ENCODE measurements around the gene AVPR1A. TPM values are rescaled to one million over a fixed set of nuclear protein-coding genes. Genes with fewer than 3 reads are reported as not detected.
"Not testable (repeated sequence)": the region's sequence is repeated elsewhere in the genome, so short reads cannot be mapped to it uniquely, and the experiment has no call there.

AVPR1A gene
- total RNA-seq: 27.1 TPM

GRCh38 chr12:63150713-63151622, at the start of gene AVPR1A:
TSS of gene AVPR1A (minus strand) at chr12:63151201. CDS start at chr12:63150836, 365 bp downstream.
- DNase-seq: peak; percentile 36

- no peak for DNase-seq
Measured at GRCh38 chr12:63196168-63196567, 45.2 kb upstream of the AVPR1A start.

- no peak for DNase-seq
Measured at GRCh38 chr12:63179224-63179623, 28.2 kb upstream of the AVPR1A start.

- DNase-seq: no peak
Measured at GRCh38 chr12:63170321-63170720, 19.3 kb upstream of the AVPR1A start.

DNA sequence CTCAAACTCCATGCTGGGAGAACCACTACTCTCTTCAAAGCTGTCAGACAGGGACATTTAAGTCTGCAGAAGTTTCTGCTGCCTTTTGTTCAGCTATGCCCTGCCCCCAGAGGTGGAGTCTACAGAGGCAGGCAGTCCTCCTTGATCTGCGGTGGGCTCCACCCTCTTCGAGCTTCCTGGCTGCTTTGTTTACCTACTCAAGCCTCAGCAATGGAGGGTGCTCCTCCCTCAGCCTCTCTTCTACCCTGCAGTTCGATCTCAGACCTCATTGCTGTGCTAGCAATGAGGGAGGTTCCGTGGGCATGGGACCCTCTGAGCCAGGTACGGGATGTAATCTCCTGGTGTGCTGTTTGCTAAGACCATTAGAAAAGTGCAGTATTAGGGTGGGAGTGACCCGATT, 16.7 kb upstream of the AVPR1A start:
- not testable (repeated sequence) for DNase-seq

DNA sequence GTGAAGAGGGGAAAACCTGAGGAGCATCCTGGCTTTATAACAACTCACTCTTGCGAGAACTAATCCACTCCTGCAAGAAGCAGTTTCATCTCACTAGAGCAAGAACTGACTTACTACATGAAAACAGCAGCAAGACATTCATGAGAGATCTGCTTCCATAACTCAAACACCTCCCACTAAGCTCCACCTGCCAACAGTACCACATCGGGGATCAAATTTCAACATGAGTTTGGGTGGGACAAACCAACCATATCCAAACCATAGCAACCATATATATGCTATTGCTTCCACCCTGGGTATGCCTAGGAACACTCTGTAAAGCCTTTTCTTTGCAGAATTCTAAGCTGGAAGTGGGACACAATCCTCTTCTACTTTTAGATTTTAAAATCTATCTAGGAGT, 13.9 kb upstream of the AVPR1A start:
- DNase-seq: no peak

DNA sequence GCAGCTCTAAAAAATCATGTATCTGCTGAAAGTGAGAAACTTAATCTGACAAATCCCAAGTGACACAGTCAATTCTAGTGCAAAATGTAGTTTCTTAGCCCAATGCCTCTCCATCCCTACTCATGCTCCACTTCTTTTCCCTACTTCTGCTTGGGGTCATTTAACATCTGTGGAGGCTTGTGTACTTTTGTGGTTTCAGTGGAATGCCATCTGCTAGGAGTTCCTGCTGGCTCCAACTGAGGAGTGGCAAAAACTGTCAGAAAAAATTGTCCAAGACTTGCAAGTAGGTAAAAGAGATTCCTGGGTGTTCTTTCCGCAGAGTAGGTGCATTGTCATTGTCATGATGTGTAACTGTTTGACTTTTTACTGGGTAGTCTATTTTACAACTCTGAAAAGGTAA, 12.5 kb upstream of the AVPR1A start:
- DNase-seq: no peak

GRCh38 chr12:63155375-63155774, 4.4 kb upstream of the AVPR1A start:
- no peak for DNase-seq

DNA sequence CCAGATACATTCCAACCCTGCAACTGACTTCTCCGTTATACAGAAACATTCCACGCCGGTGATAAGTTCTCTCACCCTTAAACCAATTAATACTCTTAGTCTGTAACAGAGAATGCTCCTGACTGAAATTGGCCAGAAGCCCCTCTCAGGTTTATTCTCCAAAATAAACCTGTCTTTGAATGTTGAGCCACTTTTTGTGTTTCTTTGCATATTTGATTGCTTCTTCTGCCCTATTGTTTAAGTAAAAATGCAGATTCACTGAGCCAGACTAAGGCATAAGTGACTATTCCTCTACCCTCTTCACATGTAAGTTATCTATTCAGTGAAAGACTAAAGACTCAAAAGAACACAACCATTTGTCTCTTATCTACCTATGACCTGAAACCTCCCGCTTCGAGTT, 3.6 kb upstream of the AVPR1A start:
- no peak for DNase-seq

DNA sequence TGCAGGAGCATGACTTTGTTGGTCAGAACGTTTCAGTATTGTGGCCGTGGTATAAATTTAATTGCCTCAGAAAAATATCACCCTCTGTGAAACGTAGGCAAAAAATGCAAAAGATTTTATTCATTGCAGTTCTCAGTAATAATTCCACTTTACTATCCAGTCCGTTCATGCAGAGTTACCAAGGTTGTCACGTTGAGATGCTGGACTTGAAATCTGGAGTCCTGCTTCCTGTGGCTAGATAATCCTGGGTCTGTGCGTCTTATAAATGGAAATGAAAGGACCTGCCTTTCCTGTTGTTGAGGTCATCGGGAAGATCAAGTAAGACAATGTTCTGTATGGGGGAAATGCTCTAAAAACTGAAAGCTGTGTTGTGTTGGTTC, 1.3 kb upstream of the AVPR1A start:
- DNase-seq: no peak

GRCh38 chr12:63151623-63152320, 771 bp upstream of the AVPR1A start:
- DNase-seq: peak; percentile 87

DNA sequence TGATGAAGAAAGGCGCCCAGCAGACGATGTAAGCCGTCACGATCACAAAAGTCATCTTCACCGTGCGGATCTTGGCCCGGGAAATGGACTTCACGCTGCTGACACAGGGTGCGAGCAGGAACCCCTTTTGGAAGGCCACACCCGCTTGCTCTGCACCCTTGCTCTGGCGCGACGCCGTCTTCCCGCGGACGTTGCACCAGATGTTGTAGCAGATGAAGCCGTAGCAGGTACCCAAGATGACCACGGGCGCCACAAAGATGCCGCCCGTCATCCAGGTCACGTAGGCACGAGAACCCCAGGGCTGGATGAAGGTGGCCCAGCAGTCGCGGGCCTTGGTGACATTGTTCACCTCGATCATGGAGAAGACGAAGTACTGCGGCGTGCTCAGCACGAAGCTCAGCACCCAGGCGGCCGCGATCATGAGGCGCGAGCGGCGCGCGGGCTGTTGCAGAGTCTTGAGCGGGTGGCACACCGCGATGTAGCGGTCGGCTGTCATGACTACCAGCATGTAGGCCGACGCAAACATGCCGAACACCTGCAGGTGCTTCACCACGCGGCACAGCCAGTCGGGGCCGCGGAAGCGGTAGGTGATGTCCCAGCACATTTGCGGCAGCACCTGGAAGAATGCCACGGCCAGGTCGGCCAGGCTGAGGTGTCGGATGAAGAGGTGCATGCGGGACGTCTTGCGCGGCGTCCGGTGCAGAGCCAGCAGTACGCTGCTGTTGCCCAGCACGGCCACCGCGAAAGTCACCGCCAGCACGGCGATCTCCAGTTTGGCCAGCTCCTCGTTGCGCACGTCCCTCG, 890 bp downstream of the AVPR1A start:
- peak; percentile 21 for DNase-seq

GRCh38 chr12:63144556-63144955, 6.4 kb downstream of the AVPR1A start:
- DNase-seq: no peak

GRCh38 chr12:63138488-63138887, 12.5 kb downstream of the AVPR1A start:
- DNase-seq: no peak

GRCh38 chr12:63133981-63134380, 17.0 kb downstream of the AVPR1A start:
- DNase-seq: no peak

DNA sequence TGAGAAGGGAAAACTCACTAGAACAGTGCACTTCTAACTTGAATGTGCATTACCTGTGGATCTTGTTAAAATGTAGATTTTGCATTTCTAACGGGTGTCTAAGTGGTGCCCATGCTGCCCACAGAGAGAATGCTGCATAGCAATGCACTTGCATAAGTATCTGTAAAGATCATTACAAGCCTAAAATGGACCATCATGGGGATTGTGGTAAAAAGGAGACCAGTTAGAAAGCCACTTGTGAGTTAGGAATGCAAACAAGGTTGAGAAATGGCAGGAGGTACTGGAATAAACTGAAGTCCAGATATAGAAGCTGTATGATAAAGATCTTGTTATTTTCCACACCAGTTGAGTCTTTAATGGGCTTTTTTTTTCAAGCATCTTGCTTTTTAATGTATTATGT, 18.8 kb downstream of the AVPR1A start:
- DNase-seq: no peak

DNA sequence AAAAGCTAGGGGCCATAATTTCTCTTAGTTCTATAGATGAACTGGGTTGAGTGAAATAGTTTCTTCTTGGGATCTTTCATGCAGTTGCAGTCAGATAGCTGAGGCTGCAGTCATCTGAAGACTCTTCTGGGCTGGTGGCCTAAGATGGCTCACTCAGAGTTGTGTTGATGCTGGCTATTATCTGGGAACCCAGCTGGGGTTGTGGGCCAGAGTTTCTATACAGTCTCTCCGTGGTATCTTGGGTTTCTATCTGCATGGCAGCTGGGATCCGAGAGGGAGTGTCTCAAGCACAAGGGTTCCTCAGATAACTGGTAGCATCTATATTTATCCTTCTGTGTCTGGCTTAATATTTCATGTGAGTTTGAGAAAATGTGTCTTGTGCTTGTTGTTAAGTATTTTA, 21.1 kb downstream of the AVPR1A start:
- no peak for DNase-seq

DNA sequence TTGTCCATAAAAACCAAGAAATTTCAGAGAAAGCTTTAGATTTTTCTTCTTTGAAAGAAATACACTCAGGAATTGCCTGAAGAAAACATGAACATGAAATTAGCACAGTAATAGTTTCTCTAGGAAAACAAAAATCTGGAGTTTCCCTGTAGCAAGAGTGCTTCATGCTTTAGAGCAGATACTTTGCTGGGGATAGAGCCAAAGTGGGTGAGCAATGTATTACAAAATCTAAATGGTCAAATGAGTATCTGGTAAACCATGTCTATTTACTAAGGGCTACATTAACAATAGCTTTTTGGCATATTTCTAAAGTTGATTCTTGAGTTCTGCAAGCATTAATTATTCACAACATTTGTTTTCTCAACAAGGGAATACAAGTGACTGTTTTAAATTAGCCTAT, 26.2 kb downstream of the AVPR1A start:
- no peak for DNase-seq

DNA sequence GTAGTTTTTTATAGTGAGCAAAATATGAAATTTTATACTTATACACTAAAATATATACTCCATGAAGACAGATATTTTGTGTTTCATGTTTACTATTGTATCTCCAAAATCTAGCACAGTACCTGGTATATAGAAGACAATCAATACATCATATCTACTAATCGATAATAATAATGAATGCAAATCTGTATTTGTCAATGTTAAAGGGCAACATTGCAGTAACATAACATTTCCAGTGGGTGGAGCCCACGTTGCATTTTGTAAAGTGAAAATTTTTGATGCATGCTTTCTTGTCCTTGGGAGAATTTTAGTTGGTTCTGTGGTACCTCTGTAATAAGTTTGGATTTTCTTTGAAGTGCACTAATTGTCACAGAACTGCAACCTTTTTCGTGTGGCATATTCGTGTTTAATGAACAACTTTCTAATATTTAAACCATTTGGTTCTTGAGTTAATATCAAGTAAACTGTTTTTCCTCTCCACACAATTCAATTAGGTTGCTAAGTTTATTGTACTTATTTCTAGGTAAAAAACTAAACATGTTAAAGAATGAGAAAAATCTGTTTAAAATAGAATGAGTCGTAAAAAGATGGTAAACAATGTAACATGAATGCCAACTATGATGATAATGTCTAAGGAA, 47.4 kb downstream of the AVPR1A start:
- DNase-seq: peak; percentile 44

GRCh38 chr12:63101920-63102319, 49.1 kb downstream of the AVPR1A start:
- no peak for DNase-seq

DNA sequence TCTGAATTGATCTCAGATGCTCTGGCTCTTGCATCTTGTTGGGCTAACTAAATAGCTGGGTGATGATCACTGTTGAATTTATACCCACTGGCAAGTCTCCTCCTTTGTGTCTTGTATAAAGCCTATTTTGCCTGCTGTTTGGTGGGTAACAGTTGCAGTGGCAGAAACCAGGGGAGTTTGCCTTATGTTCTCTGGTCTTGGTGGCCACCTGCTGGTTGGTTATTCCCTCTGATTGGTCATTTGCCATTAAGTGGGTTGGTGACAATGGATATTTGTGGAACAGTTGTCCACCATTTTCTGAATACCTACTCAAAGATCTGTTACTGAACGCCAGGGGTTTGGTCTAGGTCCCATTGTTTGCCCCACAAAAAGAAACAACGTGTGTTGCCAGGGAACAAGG, 52.1 kb downstream of the AVPR1A start:
- no peak for DNase-seq

DNA sequence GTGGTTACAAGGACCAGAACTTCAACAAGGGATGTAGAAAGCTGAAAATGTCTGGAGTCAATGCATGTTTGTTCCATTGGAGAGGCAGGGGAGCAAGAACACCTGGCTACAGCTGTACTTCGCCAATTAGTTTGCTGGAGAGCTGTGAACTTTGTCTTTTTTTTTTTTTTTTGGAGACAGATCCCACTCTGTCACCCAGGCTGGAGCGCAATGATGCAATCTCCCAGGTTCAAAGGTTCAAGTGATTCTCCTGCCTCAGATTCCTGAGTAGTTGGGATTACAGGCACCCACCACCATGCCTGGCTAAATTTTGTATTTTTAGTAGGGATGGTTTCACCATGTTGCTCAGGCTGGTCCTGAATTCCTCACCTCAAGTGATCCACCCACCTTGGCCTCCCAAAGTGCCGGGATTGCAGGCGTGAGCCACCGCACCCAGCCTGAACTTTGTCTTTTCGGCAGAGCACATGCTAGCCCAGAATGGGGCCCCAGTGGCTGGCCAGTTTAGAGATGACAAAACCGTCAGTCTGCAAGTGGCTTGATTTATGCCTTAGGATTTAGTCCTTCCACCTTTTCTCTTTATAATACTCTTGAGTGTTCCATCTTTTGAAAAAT, 55.5 kb downstream of the AVPR1A start:
- DNase-seq: no peak

Data from tongue (tissue), 2 donors.